Mononuclear cell (primary cell): Measurements from ENCODE around the gene PCDHGC5. TPM values are rescaled to one million over a fixed set of nuclear protein-coding genes. Genes with fewer than 3 reads are reported as not detected.
A peak's percentile ranks its signal among the peaks of the same experiment; 100 is the strongest.

Experiments used
- H3K27me3 ChIP-seq: 2 replicates; pipeline ENCODE4 v1.6.0; 2011; ENCODE audit warnings: low read length, control low read depth; ENCODE audit not compliant: insufficient read depth
- H3K4me1 ChIP-seq: 2 replicates; pipeline ENCODE4 v1.5.1; 2011; ENCODE audit warnings: mild to moderate bottlenecking, low read length, control low read depth; ENCODE audit not compliant: insufficient read depth
- H3K4me3 ChIP-seq: 2 replicates; pipeline ENCODE4 v1.5.1; 2011; ENCODE audit warnings: mild to moderate bottlenecking, low read length, moderate library complexity
- H3K9me3 ChIP-seq: 2 replicates; pipeline ENCODE4 v1.5.1; 2011; ENCODE audit warnings: low read depth, mild to moderate bottlenecking, control low read depth, low read length
- total RNA-seq: library from RNA; depleted of rRNA; stranded (reverse); fragments of >200 nt; gene quantifications from one replicate; pipeline ENCODE4 v1.2.3, GENCODE V29; 2012

Gene PCDHGC5
- not detected for total RNA-seq

- no peak within 1 kb of the TSS for H3K4me3 ChIP-seq
- H3K9me3 ChIP-seq: no peaks in the 10 kb centered on the region
- H3K4me1 ChIP-seq: peaks cover 20% of the 10 kb centered on the region
- H3K27me3 ChIP-seq: peaks cover 79% of the 10 kb centered on the region
Measured at GRCh38 chr5:141488591-141489561, at the start of gene PCDHGC5. Gene PCDHGC5 (plus strand): TSS chr5:141489081. CDS start chr5:141489241, 160 bp downstream.

GRCh38 chr5:141439411-141440141 lies 49.3 kb upstream of the PCDHGC5 start:
- Histone ChIP-seq H3K27me3 (peaks cover 34% of the 10 kb centered on the region), H3K4me3 (no peak overlapping the region), H3K9me3 (no peaks in the 10 kb centered on the region), H3K4me1 (no peaks in the 10 kb centered on the region)

- Histone ChIP-seq H3K9me3 (no peaks in the 10 kb centered on the region), H3K4me3 (no peak overlapping the region), H3K4me1 (no peaks in the 10 kb centered on the region), H3K27me3 (peaks cover 30% of the 10 kb centered on the region)
Measured at GRCh38 chr5:141440341-141440740, 48.5 kb upstream of the PCDHGC5 start.

GRCh38 chr5:141441571-141442170 lies 47.2 kb upstream of the PCDHGC5 start:
- H3K4me3 ChIP-seq: no peak overlapping the region
- no peaks in the 10 kb centered on the region for H3K4me1 ChIP-seq
- H3K27me3 ChIP-seq: peaks cover 17% of the 10 kb centered on the region
- H3K9me3 ChIP-seq: no peaks in the 10 kb centered on the region

GRCh38 chr5:141465351-141465750 lies 23.5 kb upstream of the PCDHGC5 start:
- Histone ChIP-seq H3K4me3 (no peak overlapping the region), H3K4me1 (no peaks in the 10 kb centered on the region), H3K9me3 (no peaks in the 10 kb centered on the region), H3K27me3 (peaks cover 3% of the 10 kb centered on the region)

GRCh38 chr5:141475625-141476131 lies 13.2 kb upstream of the PCDHGC5 start, which contains the start of gene PCDHGC3:
Gene PCDHGC3 (plus strand): TSS chr5:141475966. CDS start chr5:141476117, 151 bp downstream.
- H3K4me3 ChIP-seq: peak within 1 kb of the TSS; percentile 9
- H3K9me3 ChIP-seq: no peaks in the 10 kb centered on the region
- H3K27me3 ChIP-seq: peaks cover 71% of the 10 kb centered on the region
- H3K4me1 ChIP-seq: peaks cover 23% of the 10 kb centered on the region

- Histone ChIP-seq H3K4me1 (peaks cover 23% of the 10 kb centered on the region), H3K27me3 (peaks cover 74% of the 10 kb centered on the region), H3K9me3 (no peaks in the 10 kb centered on the region), H3K4me3 (peak overlapping the region; percentile 9)
Measured at GRCh38 chr5:141476132-141476911, 12.6 kb upstream of the PCDHGC5 start.

- Histone ChIP-seq H3K4me1 (peaks cover 23% of the 10 kb centered on the region), H3K4me3 (no peak overlapping the region), H3K27me3 (peaks cover 76% of the 10 kb centered on the region), H3K9me3 (no peaks in the 10 kb centered on the region)
Measured at GRCh38 chr5:141477044-141477575, 11.8 kb upstream of the PCDHGC5 start.

GRCh38 chr5:141477815-141478214 lies 11.1 kb upstream of the PCDHGC5 start:
- Histone ChIP-seq H3K4me3 (no peak overlapping the region), H3K4me1 (peaks cover 23% of the 10 kb centered on the region), H3K9me3 (no peaks in the 10 kb centered on the region), H3K27me3 (peaks cover 78% of the 10 kb centered on the region)

GRCh38 chr5:141478321-141478945 lies 10.4 kb upstream of the PCDHGC5 start:
- H3K9me3 ChIP-seq: no peaks in the 10 kb centered on the region
- no peak overlapping the region for H3K4me3 ChIP-seq
- peaks cover 23% of the 10 kb centered on the region for H3K4me1 ChIP-seq
- peaks cover 83% of the 10 kb centered on the region for H3K27me3 ChIP-seq

- Histone ChIP-seq H3K9me3 (no peaks in the 10 kb centered on the region), H3K4me1 (peaks cover 24% of the 10 kb centered on the region), H3K27me3 (peaks cover 83% of the 10 kb centered on the region), H3K4me3 (no peak overlapping the region)
Measured at GRCh38 chr5:141479776-141480175, 9.1 kb upstream of the PCDHGC5 start.

GRCh38 chr5:141483902-141484301 lies 5.0 kb upstream of the PCDHGC5 start:
- Histone ChIP-seq H3K4me1 (peaks cover 7% of the 10 kb centered on the region), H3K9me3 (no peaks in the 10 kb centered on the region), H3K27me3 (peaks cover 73% of the 10 kb centered on the region), H3K4me3 (no peak overlapping the region)

- peaks cover 69% of the 10 kb centered on the region for H3K27me3 ChIP-seq
- peaks cover 7% of the 10 kb centered on the region for H3K4me1 ChIP-seq
- H3K9me3 ChIP-seq: no peaks in the 10 kb centered on the region
Measured at GRCh38 chr5:141484310-141484640, 4.6 kb upstream of the PCDHGC5 start.

More at GRCh38 chr5:141484310-141484640, 4.6 kb upstream of the PCDHGC5 start:
- H3K4me3 ChIP-seq: no peak overlapping the region
